Brain pericyte (primary cell): Measurements from ENCODE around the gene USP6NL.

ENCODE experiments used
- DNase-seq: peaks from one replicate; pipeline ENCODE4 v3.0.0-alpha.2; 2012; ENCODE audit warnings: low read depth, low spot score

USP6NL gene

GRCh38 chr10:11416974-11417373 is 194.5 kb downstream of the USP6NL start:
- no peak for DNase-seq

GRCh38 chr10:11415095-11415494 is 196.4 kb downstream of the USP6NL start:
- DNase-seq = no peak

GRCh38 chr10:11414314-11415038 is 197.0 kb downstream of the USP6NL start:
- no peak for DNase-seq

GRCh38 chr10:11411926-11412545 is 199.4 kb downstream of the USP6NL start:
- DNase-seq = no peak

- no peak for DNase-seq
Measured at GRCh38 chr10:11409357-11409756, 202.1 kb downstream of the USP6NL start.

- no peak for DNase-seq
Measured at GRCh38 chr10:11407939-11408338, 203.5 kb downstream of the USP6NL start.

- no peak for DNase-seq
Measured at GRCh38 chr10:11406746-11407145, 204.7 kb downstream of the USP6NL start.

- DNase-seq = no peak
Measured at GRCh38 chr10:11404901-11405300, 206.5 kb downstream of the USP6NL start.
